H1 (cell line): ENCODE measurements around the gene KRT12. TPM values are rescaled to one million over a fixed set of nuclear protein-coding genes. Genes with fewer than 3 reads are reported as not detected.

Source experiments
- CTCF ChIA-PET: fragments of 300-600 bp; sonication (Branson Sonifier 250); formaldehyde crosslinking; loops from one replicate; lab custom pipeline; 2021; ENCODE audit not compliant: partially characterized antibody; lab: Charles Lee
- POLR2A ChIA-PET: fragments of 300-600 bp; sonication (Branson Sonifier 250); formaldehyde crosslinking; loops from one replicate; lab custom pipeline; 2021; ENCODE audit warnings: inconsistent platforms; ENCODE audit not compliant: partially characterized antibody; lab: Charles Lee
- DNase-seq, 2 experiments: peaks; one replicate each; pipeline versions ENCODE4 v3.0.0 to v3.0.0-alpha.2; 2010 to 2022; ENCODE audit warnings: low spot score in 2 of 2, low read depth in 1 of 2, mixed read lengths in 1 of 2
- FAIRE-seq: peaks from 2 replicates; lab custom pipeline; 2011; peaks lifted over from hg19 to GRCh38; lab: Jason Lieb, UNC
- H2AFZ ChIP-seq: 2 replicates; pipeline ENCODE4 v1.8.1; 2012; ENCODE audit warnings: low read length, inconsistent platforms
- H2AK5ac ChIP-seq: 2 replicates; pipeline ENCODE4 v1.6.1; 2013; ENCODE audit warnings: low read depth, low read length
- H2BK120ac ChIP-seq: replicated peaks from 2 replicates; pipeline ENCODE3; 2013; ENCODE audit warnings: low read depth, low read length, inconsistent platforms
- H2BK12ac ChIP-seq: 2 replicates; pipeline ENCODE4 v1.6.1; 2013; ENCODE audit warnings: low read depth, low read length
- H2BK15ac ChIP-seq: 2 replicates; pipeline ENCODE4 v1.6.1; 2013; ENCODE audit warnings: low read length
- H2BK20ac ChIP-seq: 2 replicates; pipeline ENCODE4 v1.6.1; 2013; ENCODE audit warnings: low read length
- H2BK5ac ChIP-seq: 2 replicates; pipeline ENCODE4 v1.6.1; 2013; ENCODE audit warnings: low read depth, low read length
- H3K14ac ChIP-seq: 2 replicates; pipeline ENCODE4 v1.6.1; 2013; ENCODE audit warnings: inconsistent platforms; ENCODE audit not compliant: insufficient read length
- H3K18ac ChIP-seq: 2 replicates; pipeline ENCODE4 v1.6.1; 2013; ENCODE audit warnings: low read length; ENCODE audit errors: extremely low read depth
- H3K23ac ChIP-seq: 2 replicates; pipeline ENCODE4 v1.6.1; 2013; ENCODE audit warnings: inconsistent platforms; ENCODE audit not compliant: insufficient read length
- H3K23me2 ChIP-seq: 2 replicates; pipeline ENCODE4 v1.6.1; 2013; ENCODE audit warnings: low read depth, low read length
- H3K27ac ChIP-seq: 2 replicates; pipeline ENCODE4 v1.6.1; 2011; ENCODE audit warnings: low read depth, low read length, inconsistent platforms
- H3K27me3 ChIP-seq, 4 experiments: replicated peaks in 1 of 4; 1 replicate in 1 of 4; 2 replicates in 3 of 4; pipeline versions ENCODE4 v1.6.1 to v1.8.1; 2011 to 2013; ENCODE audit warnings: low read length in 3 of 4, mild to moderate bottlenecking in 3 of 4, inconsistent platforms in 2 of 4, mixed read lengths in 2 of 4, moderate library complexity in 1 of 4; ENCODE audit not compliant: control insufficient read depth in 3 of 4, insufficient read depth in 3 of 4; ENCODE audit errors: extremely low read depth in 1 of 4
- H3K36me3 ChIP-seq, 4 experiments: 2 replicates each; pipeline versions ENCODE4 v1.6.1 to v1.8.1; 2011 to 2013; ENCODE audit warnings: mild to moderate bottlenecking in 4 of 4, low read length in 3 of 4, moderate library complexity in 2 of 4, control low read depth in 1 of 4, inconsistent platforms in 1 of 4; ENCODE audit not compliant: insufficient read depth in 4 of 4, control insufficient read depth in 2 of 4
- H3K4ac ChIP-seq: replicated peaks from 2 replicates; pipeline ENCODE3; 2013; ENCODE audit warnings: low read length, low read depth, mixed read lengths, inconsistent platforms; ENCODE audit not compliant: insufficient read length
- H3K4me1 ChIP-seq, 4 experiments: replicated peaks in 1 of 4; 1 replicate in 1 of 4; 2 replicates in 3 of 4; pipeline versions ENCODE4 v1.6.1 to v1.8.1; 2011 to 2013; ENCODE audit warnings: low read length in 3 of 4, inconsistent platforms in 2 of 4, mixed read lengths in 1 of 4; ENCODE audit not compliant: insufficient read depth in 4 of 4, control insufficient read depth in 3 of 4
- H3K4me2 ChIP-seq, 2 experiments: 2 replicates each; pipeline versions ENCODE4 v1.6.1 to v1.8.1; 2011 to 2013; ENCODE audit warnings: low read depth in 2 of 2, low read length in 2 of 2, control low read depth in 1 of 2, inconsistent platforms in 1 of 2, mild to moderate bottlenecking in 1 of 2; ENCODE audit not compliant: insufficient read depth in 1 of 2
- H3K4me3 ChIP-seq, 4 experiments: fragments of 200-600, 300-600 bp in 1 of 4; sonication (generic), shearing (Covaris generic), sonication (Bioruptor Twin) in 1 of 4; 2 replicates each; pipeline versions ENCODE4 v1.5.1 to v1.8.1; 2011 to 2016; ENCODE audit warnings: low read length in 4 of 4, low read depth in 3 of 4, control low read depth in 2 of 4, inconsistent platforms in 2 of 4, mild to moderate bottlenecking in 2 of 4, mixed read lengths in 1 of 4, moderate library complexity in 1 of 4; ENCODE audit not compliant: insufficient read depth in 2 of 4; ENCODE audit errors: extremely low read depth in 1 of 4
- H3K56ac ChIP-seq: replicated peaks from 2 replicates; pipeline ENCODE3; 2013; ENCODE audit warnings: low read depth, mild to moderate bottlenecking, mixed read lengths, low read length, inconsistent platforms; ENCODE audit not compliant: insufficient read length
- H3K79me1 ChIP-seq: 2 replicates; pipeline ENCODE4 v1.6.1; 2013; ENCODE audit warnings: low read depth, low read length, control low read depth
- H3K79me2 ChIP-seq, 2 experiments: 2 replicates each; pipeline versions ENCODE4 v1.6.1 to v1.8.1; 2012 to 2013; ENCODE audit warnings: low read length in 2 of 2, mild to moderate bottlenecking in 2 of 2, inconsistent platforms in 1 of 2; ENCODE audit not compliant: insufficient read depth in 2 of 2, control insufficient read depth in 1 of 2
- H3K9ac ChIP-seq, 4 experiments: replicated peaks in 1 of 4; 1 replicate in 1 of 4; 2 replicates in 3 of 4; pipeline versions ENCODE4 v1.6.1 to v1.8.1; 2011 to 2013; ENCODE audit warnings: low read depth in 3 of 4, low read length in 3 of 4, control low read depth in 2 of 4, mild to moderate bottlenecking in 2 of 4, moderate library complexity in 2 of 4, inconsistent platforms in 1 of 4; ENCODE audit errors: extremely low read depth in 1 of 4
- H3K9me3 ChIP-seq, 2 experiments: 2 replicates each; pipeline versions ENCODE4 v1.6.1 to v1.8.1; 2012 to 2013; ENCODE audit warnings: mild to moderate bottlenecking in 2 of 2, moderate library complexity in 2 of 2, control low read depth in 1 of 2, inconsistent platforms in 1 of 2, low read depth in 1 of 2, low read length in 1 of 2, mixed read lengths in 1 of 2; ENCODE audit not compliant: insufficient read depth in 2 of 2
- H4K20me1 ChIP-seq, 2 experiments: replicated peaks in 1 of 2; 2 replicates each; pipeline versions ENCODE3 to v1.8.1; 2011 to 2013; ENCODE audit warnings: inconsistent platforms in 2 of 2, low read length in 2 of 2, mild to moderate bottlenecking in 1 of 2; ENCODE audit not compliant: insufficient read depth in 2 of 2, control insufficient read depth in 1 of 2
- H4K5ac ChIP-seq: 2 replicates; pipeline ENCODE4 v1.6.1; 2013; ENCODE audit warnings: low read length, low read depth, mixed read lengths, inconsistent platforms; ENCODE audit not compliant: insufficient read length
- H4K8ac ChIP-seq: 2 replicates; pipeline ENCODE4 v1.8.0; 2013; ENCODE audit warnings: mild to moderate bottlenecking, moderate library complexity, low read length, inconsistent platforms; ENCODE audit not compliant: insufficient read depth; ENCODE audit errors: extremely low read depth
- H4K91ac ChIP-seq: replicated peaks from 2 replicates; pipeline ENCODE3; 2013; ENCODE audit warnings: low read length, mixed read lengths, inconsistent platforms; ENCODE audit not compliant: insufficient read length
- ATF3 ChIP-seq: IDR thresholded peaks from 2 replicates; pipeline ENCODE4 v1.6.1; 2011; ENCODE audit warnings: low read depth, mild to moderate bottlenecking, low read length; ENCODE audit not compliant: insufficient read depth
- CBX8 ChIP-seq: fragments of 300-800, 300-1000 bp; sonication (generic); IDR thresholded peaks from 2 replicates; pipeline ENCODE4 v1.7.1; 2016; ENCODE audit warnings: low read depth, low read length, borderline replicate concordance
- CHD2 ChIP-seq: IDR thresholded peaks from 2 replicates; pipeline ENCODE4 v1.6.1; 2012; ENCODE audit warnings: low read length, improper control_type of control experiment
- E2F6 ChIP-seq: IDR thresholded peaks from 2 replicates; pipeline ENCODE4 v1.6.1; 2012; ENCODE audit warnings: inconsistent platforms
- KDM1A ChIP-seq: fragments of 200-600, 300-600 bp; sonication (generic); IDR thresholded peaks from 2 replicates; pipeline ENCODE4 v1.7.1; 2016; ENCODE audit warnings: mild to moderate bottlenecking, low read length, borderline replicate concordance
- KDM4A ChIP-seq: IDR thresholded peaks from one replicate; pipeline ENCODE4 v1.7.1; 2012; ENCODE audit warnings: low read depth, mild to moderate bottlenecking, moderate library complexity, low read length, inconsistent platforms; ENCODE audit not compliant: severe bottlenecking
- POLR2A ChIP-seq, 2 experiments: IDR thresholded peaks; 1 replicate in 1 of 2; 2 replicates in 1 of 2; pipeline ENCODE4 v1.6.1; 2011; ENCODE audit warnings: low read depth in 2 of 2, low read length in 2 of 2, mild to moderate bottlenecking in 2 of 2; ENCODE audit errors: control extremely low read depth in 1 of 2
- RFX5 ChIP-seq: IDR thresholded peaks from 2 replicates; pipeline ENCODE4 v1.6.1; 2011; ENCODE audit warnings: low read depth, low read length, improper control_type of control experiment, borderline replicate concordance
- RNF2 ChIP-seq: fragments of 200-900, 300-1000 bp; sonication (generic); IDR thresholded peaks from 2 replicates; pipeline ENCODE4 v1.7.1; 2016; ENCODE audit warnings: borderline replicate concordance, low read depth, mild to moderate bottlenecking, antibody characterized with exemption, low read length; ENCODE audit not compliant: poor library complexity, severe bottlenecking; ENCODE audit errors: missing control alignments
- SP2 ChIP-seq: IDR thresholded peaks from 2 replicates; pipeline ENCODE4 v1.6.1; 2012; ENCODE audit warnings: mild to moderate bottlenecking, low read length, inconsistent platforms
- SUZ12 ChIP-seq: fragments of 200-600 bp; sonication (generic); IDR thresholded peaks from 2 replicates; pipeline ENCODE4 v1.6.1; 2012; ENCODE audit warnings: mild to moderate bottlenecking, inconsistent platforms, low read length, moderate library complexity, mixed read lengths
- USF2 ChIP-seq: IDR thresholded peaks from 2 replicates; pipeline ENCODE4 v1.6.1; 2011; ENCODE audit warnings: low read length, improper control_type of control experiment
- WGBS, 2 experiments: shearing (Covaris generic) in 1 of 2; methylation state at CpG; one replicate each; pipeline versions ENCODE4 v1.1.6 to v1.1.7; 2013 to 2015; ENCODE audit warnings: low lambda C conversion rate in 2 of 2, mixed read lengths in 2 of 2, inconsistent platforms in 1 of 2, low coverage in 1 of 2, missing lambda C conversion rate in 1 of 2; ENCODE audit not compliant: insufficient replicate concordance in 2 of 2, insufficient coverage in 1 of 2, insufficient read length in 1 of 2; ENCODE audit errors: extremely low coverage in 1 of 2, missing lambda C conversion rate in 1 of 2; 5-methylcytosine and 5-hydroxymethylcytosine counted together
- polyA plus RNA-seq, 7 experiments: library from polyadenylated mRNA; depleted of rRNA in 3 of 7; stranded (reverse) in 5 of 7; unstranded in 2 of 7; fragments of >200 nt in 5 of 7; fragments of 200-250 nt in 2 of 7; gene quantifications; 1 replicate in 5 of 7; 2 replicates in 1 of 7; 4 replicates in 1 of 7; pipeline versions ENCODE4 v1.2.1 to v1.2.3, GENCODE V29; 2011 to 2013; ENCODE audit warnings: missing spikeins in 2 of 7, mixed read lengths in 2 of 7
- total RNA-seq: library from RNA; stranded (reverse); fragmentation: NEBNext Ultra II Directional; extraction: Animal tissue kit (Norgen Biotek cat#: 25700); gene quantifications from 2 replicates; pipeline ENCODE4 v1.2.1, GENCODE V29; 2021

The KRT12 gene
- total and polyA plus RNA-seq, 2 of the 8 experiments (the other 6 are each of a cell fraction or from before 2014, with no cell fraction given): not detected

GRCh38 chr17:40910441-40910841, 43.4 kb upstream of the KRT12 start:
- H2BK15ac ChIP-seq: no peak overlapping the region
- no peak overlapping the region for H3K27ac ChIP-seq
- no peak overlapping the region for H2AK5ac ChIP-seq
- H2BK5ac ChIP-seq: no peak overlapping the region
- no peak overlapping the region for H3K4ac ChIP-seq
- WGBS, 2 experiments: 89% methylated on average over 3 of the region's 3 CpGs; no CpG with 5 or more reads in 1 of the 2 experiments
- FAIRE-seq (no peak), DNase-seq (no peak)
- no peak overlapping the region for H4K91ac ChIP-seq
- CTCF ChIA-PET: interaction anchor here (1.0 to 2.2 kb wide), 11 partner anchors 22 to 753 kb away, joined by 3 to 6 read pairs (median 4); no protein-coding TSS in a partner anchor
- no peak overlapping the region for H3K4me3 ChIP-seq
- POLR2A ChIA-PET: no interaction called here
- no peak overlapping the region for H3K18ac ChIP-seq
- no peaks in the 10 kb centered on the region for H3K23me2 ChIP-seq
- H2AFZ ChIP-seq: no peak overlapping the region
- no peak overlapping the region for H3K56ac ChIP-seq
- no peak overlapping the region for H2BK120ac ChIP-seq
- H3K9ac ChIP-seq: no peak overlapping the region
- no peak overlapping the region for H4K8ac ChIP-seq
- no peak overlapping the region for H2BK12ac ChIP-seq
- no peaks in the 10 kb centered on the region for H3K27me3 ChIP-seq
- peaks cover 0 to 2% (median 0%) of the 10 kb centered on the region in 4 experiments; a peak in 1 of 7 replicates for H3K4me1 ChIP-seq
- H4K20me1 ChIP-seq: no peaks in the 10 kb centered on the region
- no peak overlapping the region for H3K14ac ChIP-seq
- no peaks in the 10 kb centered on the region for H3K9me3 ChIP-seq
- H3K79me1 ChIP-seq: no peaks in the 10 kb centered on the region
- no peaks in the 10 kb centered on the region for H3K79me2 ChIP-seq
- H3K4me2 ChIP-seq: no peak overlapping the region
- no peaks in the 10 kb centered on the region for H3K36me3 ChIP-seq
- H2BK20ac ChIP-seq: no peak overlapping the region
- H3K23ac ChIP-seq: no peak overlapping the region
- H4K5ac ChIP-seq: no peak overlapping the region
- no peak for TF ChIP-seq RNF2
- no peak for TF ChIP-seq RFX5
- no peak for TF ChIP-seq KDM4A
- no peak for TF ChIP-seq SP2
- no peak for TF ChIP-seq POLR2A (IDR thresholded peaks at IDR 0.05; ENCODE audit: control extremely low read depth in 1 of 2, low read depth in 2 of 2, low read length in 2 of 2)
- TF ChIP-seq CHD2: no peak
- TF ChIP-seq CBX8: no peak
- no peak for TF ChIP-seq ATF3
- no peak for TF ChIP-seq USF2
- TF ChIP-seq KDM1A: no peak
- no peak for TF ChIP-seq SUZ12
- TF ChIP-seq E2F6: no peak
